Body of pancreas (tissue), 4 donors: ENCODE results near the gene KMT2D. TPM values are rescaled to one million over a fixed set of nuclear protein-coding genes. Genes with fewer than 3 reads are reported as not detected.
A peak's percentile ranks its signal among the peaks of the same experiment; 100 is the strongest.
"Not testable (repeated sequence)": the region's sequence is repeated elsewhere in the genome, so short reads cannot be mapped to it uniquely, and the experiment has no call there.

Experiments
- ATAC-seq: fragments of 150-250 bp; one replicate; pipeline ENCODE4 v1.9.1; 2016
- DNase-seq, 4 donors: peaks; one replicate each; pipeline ENCODE4 v3.0.0-alpha.2; 2019
- H3K27ac ChIP-seq, 4 donors: fragments of 200-600 bp; sonication (generic); 1 replicate in 3 of 4; 2 replicates in 1 of 4; pipeline versions ENCODE4 v1.5.1 to v1.6.1; 2016 to 2019; ENCODE audit warnings: mild to moderate bottlenecking in 1 of 4, mixed read lengths in 1 of 4, moderate library complexity in 1 of 4
- H3K27me3 ChIP-seq, 2 donors: fragments of 200-600 bp; sonication (generic); one replicate each; pipeline ENCODE4 v1.6.0; 2016; ENCODE audit warnings: mild to moderate bottlenecking in 1 of 2
- H3K36me3 ChIP-seq, 2 donors: fragments of 200-600 bp; sonication (generic); replicated peaks in 1 of 2; 2 replicates each; pipeline ENCODE4 v1.5.1; 2016; ENCODE audit warnings: low read depth in 2 of 2; ENCODE audit not compliant: insufficient read depth in 1 of 2
- H3K4me1 ChIP-seq: fragments of 200-600 bp; sonication (generic); one replicate; pipeline ENCODE4 v1.6.0; 2016
- H3K4me3 ChIP-seq, 2 donors: fragments of 200-600 bp; sonication (generic); 1 replicate in 1 of 2; 2 replicates in 1 of 2; pipeline ENCODE4 v1.5.1; 2016 to 2019
- H3K9me3 ChIP-seq, 3 donors: fragments of 200-600 bp; sonication (generic); 1 replicate in 2 of 3; 2 replicates in 1 of 3; pipeline ENCODE4 v1.5.1; 2016
- CTCF ChIP-seq, 7 experiments: fragments of 450-650 bp in 4 of 7; fragments of 200-600 bp in 3 of 7; sonication (generic) in 3 of 7; IDR thresholded peaks; one replicate each; pipeline ENCODE4 v1.5.1; 2016 to 2019; ENCODE audit warnings: antibody characterized with exemption in 7 of 7
- POLR2A ChIP-seq, 3 donors: fragments of 450-650 bp; IDR thresholded peaks; one replicate each; pipeline ENCODE4 v1.6.1; 2016; ENCODE audit warnings: antibody characterized with exemption in 3 of 3, mild to moderate bottlenecking in 2 of 3
- WGBS, 2 donors: methylation state at CpG; one replicate each; pipeline ENCODE4 v1.1.5; 2017; 5-methylcytosine and 5-hydroxymethylcytosine counted together
- intact Hi-C: fragments of 100-400 bp; cut with DNase I; formaldehyde crosslinking; loops from one replicate; pipeline ENCODE4 v1.15.1; 2023
- total RNA-seq, 2 donors: library from RNA; depleted of rRNA; stranded (reverse); fragments of >200 nt; gene quantifications; one replicate each; pipeline ENCODE4 v1.1.0, GENCODE V29; 2016

Gene KMT2D
- total RNA-seq, 2 donors from 2014 or later: 38.4 to 51.1 TPM

- Histone ChIP-seq H3K36me3 (no peaks in the 10 kb centered on the region), H3K27me3 (no peaks in the 10 kb centered on the region), H3K4me3 (no peak overlapping the region), H3K9me3 (no peaks in the 10 kb centered on the region), H3K27ac (peak overlapping the region in 2 of 4 donors; percentile 32 to 83), H3K4me1 (peaks cover 14% of the 10 kb centered on the region)
- DNase-seq (no peak), ATAC-seq (no peak)
- WGBS, 2 donors: 14 to 17% methylated on average over 19 to 21 of the region's 21 CpGs
- TF ChIP-seq POLR2A (IDR thresholded peaks at IDR 0.05) (no peak), CTCF (IDR thresholded peaks at IDR 0.05) (no peak)
- intact Hi-C loops: no loop called here
Measured at GRCh38 chr12:49068879-49069506, 8.4 kb upstream of the KMT2D start.

- Histone ChIP-seq H3K4me1 (peaks cover 20% of the 10 kb centered on the region), H3K36me3 (no peaks in the 10 kb centered on the region), H3K27ac (no peak overlapping the region), H3K27me3 (no peaks in the 10 kb centered on the region), H3K4me3 (no peak overlapping the region), H3K9me3 (no peaks in the 10 kb centered on the region)
- DNase-seq (no peak), ATAC-seq (no peak)
- no peak for TF ChIP-seq POLR2A (IDR thresholded peaks at IDR 0.05)
- no peak for TF ChIP-seq CTCF (IDR thresholded peaks at IDR 0.05)
- WGBS, 2 donors: 39 to 44% methylated on average over 4 of the region's 4 CpGs
- intact Hi-C loops: no loop called here
Measured at GRCh38 chr12:49066120-49066519, 5.5 kb upstream of the KMT2D start.

- TF ChIP-seq CTCF (IDR thresholded peaks at IDR 0.05) (no peak), POLR2A (IDR thresholded peaks at IDR 0.05) (no peak)
- DNase-seq: no peak
- WGBS, 2 donors: 64 to 84% methylated on average over 3 to 5 of the region's 5 CpGs
- no peaks in the 10 kb centered on the region for H3K27me3 ChIP-seq
- H3K27ac ChIP-seq: no peak overlapping the region
- H3K9me3 ChIP-seq: no peaks in the 10 kb centered on the region
- intact Hi-C loops: no loop called here
- H3K36me3 ChIP-seq: no peaks in the 10 kb centered on the region
- peaks cover 17% of the 10 kb centered on the region for H3K4me1 ChIP-seq
- no peak overlapping the region for H3K4me3 ChIP-seq
- no peak for ATAC-seq
Measured at GRCh38 chr12:49064767-49065152, 4.2 kb upstream of the KMT2D start.

GRCh38 chr12:49061916-49062315 is 1.3 kb upstream of the KMT2D start:
- peaks cover 25% of the 10 kb centered on the region for H3K4me1 ChIP-seq
- H3K9me3 ChIP-seq, H3K4me3 ChIP-seq, H3K27me3 ChIP-seq, ATAC-seq, H3K27ac ChIP-seq, DNase-seq, intact Hi-C loops, H3K36me3 ChIP-seq: not testable (repeated sequence)
- 74 to 84% methylated on average over 16 to 17 of the region's 17 CpGs for WGBS, 2 donors

GRCh38 chr12:49061157-49061650 is 610 bp upstream of the KMT2D start:
- Histone ChIP-seq H3K27ac (peak overlapping the region; percentile 84 to 97 (median 95)), H3K4me3 (peak overlapping the region; percentile 72 to 87), H3K9me3 (no peaks in the 10 kb centered on the region), H3K27me3 (no peaks in the 10 kb centered on the region), H3K4me1 (peaks cover 32% of the 10 kb centered on the region), H3K36me3 (no peaks in the 10 kb centered on the region)
- DNase-seq (no peak), ATAC-seq (no peak)
- intact Hi-C loops: no loop called here
- TF ChIP-seq POLR2A (IDR thresholded peaks at IDR 0.05) (no peak), CTCF (IDR thresholded peaks at IDR 0.05) (no peak)
- 4 to 6% methylated on average over 16 of the region's 16 CpGs for WGBS, 2 donors
